GM19438 (cell line): ENCODE measurements around the gene POLE.
A peak's percentile ranks its signal among the peaks of the same experiment; 100 is the strongest.

Experiments
- ATAC-seq: cut with Tn5 transposase; IDR thresholded peaks from one replicate; pipeline ENCODE4 v1.9.1; 2021; ENCODE audit warnings: low read depth; ENCODE audit not compliant: unreplicated experiment

The POLE gene, protein sequence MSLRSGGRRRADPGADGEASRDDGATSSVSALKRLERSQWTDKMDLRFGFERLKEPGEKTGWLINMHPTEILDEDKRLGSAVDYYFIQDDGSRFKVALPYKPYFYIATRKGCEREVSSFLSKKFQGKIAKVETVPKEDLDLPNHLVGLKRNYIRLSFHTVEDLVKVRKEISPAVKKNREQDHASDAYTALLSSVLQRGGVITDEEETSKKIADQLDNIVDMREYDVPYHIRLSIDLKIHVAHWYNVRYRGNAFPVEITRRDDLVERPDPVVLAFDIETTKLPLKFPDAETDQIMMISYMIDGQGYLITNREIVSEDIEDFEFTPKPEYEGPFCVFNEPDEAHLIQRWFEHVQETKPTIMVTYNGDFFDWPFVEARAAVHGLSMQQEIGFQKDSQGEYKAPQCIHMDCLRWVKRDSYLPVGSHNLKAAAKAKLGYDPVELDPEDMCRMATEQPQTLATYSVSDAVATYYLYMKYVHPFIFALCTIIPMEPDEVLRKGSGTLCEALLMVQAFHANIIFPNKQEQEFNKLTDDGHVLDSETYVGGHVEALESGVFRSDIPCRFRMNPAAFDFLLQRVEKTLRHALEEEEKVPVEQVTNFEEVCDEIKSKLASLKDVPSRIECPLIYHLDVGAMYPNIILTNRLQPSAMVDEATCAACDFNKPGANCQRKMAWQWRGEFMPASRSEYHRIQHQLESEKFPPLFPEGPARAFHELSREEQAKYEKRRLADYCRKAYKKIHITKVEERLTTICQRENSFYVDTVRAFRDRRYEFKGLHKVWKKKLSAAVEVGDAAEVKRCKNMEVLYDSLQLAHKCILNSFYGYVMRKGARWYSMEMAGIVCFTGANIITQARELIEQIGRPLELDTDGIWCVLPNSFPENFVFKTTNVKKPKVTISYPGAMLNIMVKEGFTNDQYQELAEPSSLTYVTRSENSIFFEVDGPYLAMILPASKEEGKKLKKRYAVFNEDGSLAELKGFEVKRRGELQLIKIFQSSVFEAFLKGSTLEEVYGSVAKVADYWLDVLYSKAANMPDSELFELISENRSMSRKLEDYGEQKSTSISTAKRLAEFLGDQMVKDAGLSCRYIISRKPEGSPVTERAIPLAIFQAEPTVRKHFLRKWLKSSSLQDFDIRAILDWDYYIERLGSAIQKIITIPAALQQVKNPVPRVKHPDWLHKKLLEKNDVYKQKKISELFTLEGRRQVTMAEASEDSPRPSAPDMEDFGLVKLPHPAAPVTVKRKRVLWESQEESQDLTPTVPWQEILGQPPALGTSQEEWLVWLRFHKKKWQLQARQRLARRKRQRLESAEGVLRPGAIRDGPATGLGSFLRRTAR (N-terminal part only)

DNA sequence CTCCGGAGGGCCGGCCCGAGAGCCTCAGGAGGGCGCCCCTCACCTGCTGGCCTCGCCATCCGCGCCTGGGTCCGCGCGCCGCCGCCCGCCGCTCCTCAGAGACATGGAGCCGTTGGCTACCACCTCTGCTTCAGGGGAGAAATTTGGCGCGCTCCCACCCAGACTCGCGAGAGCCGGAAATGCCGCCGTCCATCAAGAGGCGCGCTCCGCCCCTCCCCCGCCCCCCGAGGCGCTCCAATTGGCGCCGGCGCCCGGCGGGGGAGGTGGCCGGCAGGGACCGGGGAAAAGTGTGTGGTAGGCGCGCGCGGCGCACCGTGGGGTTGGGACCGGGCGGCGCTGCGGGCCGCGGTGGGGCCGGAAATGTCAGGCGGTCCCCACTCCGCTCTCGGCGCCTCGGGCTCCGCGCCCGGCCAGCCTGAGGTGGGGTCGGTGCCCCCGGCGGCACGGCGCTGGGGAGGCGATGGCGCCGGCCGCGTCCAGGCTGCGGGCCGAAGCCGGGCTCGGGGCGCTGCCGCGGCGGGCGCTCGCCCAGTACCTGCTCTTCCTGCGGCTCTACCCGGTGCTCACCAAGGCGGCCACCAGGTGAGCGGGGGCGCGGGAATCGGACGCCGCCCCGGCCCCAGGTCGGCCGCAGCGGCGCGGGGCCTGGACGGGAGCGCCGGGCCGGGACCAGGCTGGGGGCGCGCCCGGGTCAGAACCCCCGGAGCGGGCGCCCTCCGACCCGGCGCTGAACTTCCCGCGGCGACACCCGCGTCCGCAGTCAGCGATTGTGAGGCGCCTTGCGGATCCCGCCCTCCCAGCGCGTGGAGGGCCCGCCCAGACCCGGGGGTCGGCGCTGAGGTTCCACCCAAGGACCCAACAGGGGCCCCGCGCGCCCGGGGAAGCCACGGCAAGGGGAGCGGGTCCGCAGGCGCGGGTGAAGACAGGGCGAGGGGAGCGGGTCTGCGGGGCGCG is at the start of gene POLE, which contains the start of gene PXMP2:
Gene POLE (minus strand): TSS at position 132 of the 954 bp plus-strand sequence. CDS start 27 bp downstream, at position 105.
Gene PXMP2 (plus strand): TSS at position 377 of the 954 bp plus-strand sequence. CDS start 84 bp downstream, at position 461.
- ATAC-seq = peak; percentile 87

DNA sequence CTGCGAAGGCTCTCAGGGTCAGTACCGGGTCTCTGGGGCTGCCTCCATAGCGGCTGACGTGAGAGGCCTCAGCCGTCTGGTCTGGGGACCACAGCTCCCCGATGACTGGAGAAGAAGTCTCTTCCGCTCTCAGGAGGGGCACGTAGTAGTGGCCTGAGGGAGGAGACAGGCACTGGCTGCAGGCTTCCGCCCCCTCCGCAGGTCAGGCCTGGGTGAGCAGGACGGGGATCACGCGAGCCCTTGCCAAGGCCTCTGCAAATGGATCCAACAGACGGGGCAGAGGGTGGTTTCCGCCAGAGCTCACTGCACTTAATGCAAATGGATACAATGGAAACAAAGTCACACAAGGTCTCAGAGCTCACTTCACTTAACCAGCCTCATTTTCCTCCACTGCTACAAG is 49.8 kb upstream of the POLE start:
- ATAC-seq = no peak

DNA sequence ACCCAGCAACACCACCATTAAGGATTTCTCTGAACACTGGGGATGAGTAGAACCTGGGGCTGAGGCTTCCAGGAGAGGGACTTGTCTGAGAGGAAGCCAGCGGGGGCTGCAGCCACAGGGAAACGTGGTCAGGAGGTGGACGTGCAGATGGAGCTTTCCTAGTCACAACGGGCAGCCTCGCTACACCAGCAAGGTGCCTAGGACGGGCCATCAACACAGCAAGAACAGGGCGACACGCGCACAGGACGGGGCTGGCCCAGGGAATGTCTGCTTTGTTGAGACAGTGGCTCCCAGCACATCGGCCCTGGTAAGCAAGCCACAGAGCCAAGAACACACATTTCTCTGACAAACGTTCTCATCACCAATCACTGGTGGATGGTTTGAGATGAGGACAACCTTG is 49.2 kb upstream of the POLE start:
- no peak for ATAC-seq

DNA sequence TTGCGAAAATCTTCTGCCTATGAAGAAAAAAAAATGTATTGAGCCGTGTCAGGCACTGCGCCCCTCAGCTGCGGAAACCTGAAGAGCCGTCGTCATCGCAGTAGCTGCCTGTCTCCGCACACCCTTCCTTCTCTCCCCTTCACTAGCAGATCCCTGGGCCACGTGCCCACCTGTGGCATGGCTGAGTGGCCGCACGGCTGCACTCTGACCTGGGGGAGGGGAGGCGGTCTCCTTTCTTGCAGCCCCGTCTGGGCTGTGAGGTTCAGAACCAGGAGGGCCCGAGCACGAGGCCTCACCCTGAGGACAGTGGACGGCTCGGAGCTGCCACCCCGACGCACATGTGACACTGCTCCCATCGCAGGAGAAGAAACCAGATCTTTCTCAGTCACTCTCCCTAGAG is 48.4 kb upstream of the POLE start:
- ATAC-seq = no peak

DNA sequence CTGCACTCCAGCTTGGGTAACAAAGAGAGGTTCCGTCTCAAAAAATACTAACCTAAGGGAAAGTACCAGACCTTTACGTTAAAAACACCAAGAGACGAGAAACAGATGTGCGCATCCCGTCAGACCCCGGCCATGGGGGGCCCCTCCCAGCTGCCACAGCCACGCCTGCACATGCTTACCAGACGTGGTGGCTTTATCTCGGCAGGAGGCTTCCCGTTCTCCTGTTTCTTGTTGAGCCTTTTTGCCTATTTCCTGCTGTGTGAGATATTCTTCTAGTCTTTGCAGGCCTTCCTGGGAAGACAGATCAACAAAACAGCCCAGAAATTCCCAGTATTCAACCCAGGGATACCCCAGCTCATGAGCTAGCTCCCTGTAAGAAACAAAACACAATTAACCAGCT is 47.1 kb upstream of the POLE start:
- no peak for ATAC-seq

DNA sequence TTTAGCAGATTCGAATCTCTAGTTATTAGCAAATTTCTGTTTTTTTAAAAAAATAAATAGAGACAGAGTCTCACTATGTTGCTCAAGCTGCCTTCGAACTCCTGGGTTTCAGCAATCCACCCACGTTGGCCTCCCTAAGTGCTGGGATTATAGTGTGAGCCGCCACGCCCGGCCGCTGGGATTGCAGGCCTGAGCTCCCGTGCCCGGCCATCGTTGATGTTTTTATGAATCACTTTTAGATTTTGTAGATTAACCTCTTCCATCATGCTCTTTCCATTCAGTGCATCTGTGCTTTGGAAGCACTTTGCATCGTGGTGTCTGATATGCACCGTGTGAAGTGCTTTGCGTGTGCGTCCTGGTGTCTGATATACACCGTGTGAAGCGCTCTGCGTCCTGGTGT is 44.4 kb upstream of the POLE start:
- ATAC-seq = no peak

DNA sequence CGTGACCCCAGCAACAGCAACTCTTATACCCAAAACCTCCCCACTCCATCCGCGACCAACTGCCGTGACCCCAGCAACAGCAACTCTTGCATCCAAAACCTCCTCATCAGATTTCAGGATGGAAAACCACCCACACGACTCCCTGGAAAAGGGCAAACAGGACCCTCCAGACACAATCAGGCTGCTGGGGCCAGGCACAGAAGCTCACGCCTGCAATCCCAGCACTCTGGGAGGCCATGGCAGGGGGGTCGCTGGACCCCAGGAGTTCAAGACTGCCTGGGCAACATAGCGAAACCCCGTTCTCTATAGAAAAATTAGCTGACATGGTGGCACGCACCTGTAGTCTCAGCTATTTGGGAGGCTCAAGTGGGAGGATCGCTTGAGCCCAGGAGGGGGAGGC is 43.2 kb upstream of the POLE start:
- no peak for ATAC-seq

DNA sequence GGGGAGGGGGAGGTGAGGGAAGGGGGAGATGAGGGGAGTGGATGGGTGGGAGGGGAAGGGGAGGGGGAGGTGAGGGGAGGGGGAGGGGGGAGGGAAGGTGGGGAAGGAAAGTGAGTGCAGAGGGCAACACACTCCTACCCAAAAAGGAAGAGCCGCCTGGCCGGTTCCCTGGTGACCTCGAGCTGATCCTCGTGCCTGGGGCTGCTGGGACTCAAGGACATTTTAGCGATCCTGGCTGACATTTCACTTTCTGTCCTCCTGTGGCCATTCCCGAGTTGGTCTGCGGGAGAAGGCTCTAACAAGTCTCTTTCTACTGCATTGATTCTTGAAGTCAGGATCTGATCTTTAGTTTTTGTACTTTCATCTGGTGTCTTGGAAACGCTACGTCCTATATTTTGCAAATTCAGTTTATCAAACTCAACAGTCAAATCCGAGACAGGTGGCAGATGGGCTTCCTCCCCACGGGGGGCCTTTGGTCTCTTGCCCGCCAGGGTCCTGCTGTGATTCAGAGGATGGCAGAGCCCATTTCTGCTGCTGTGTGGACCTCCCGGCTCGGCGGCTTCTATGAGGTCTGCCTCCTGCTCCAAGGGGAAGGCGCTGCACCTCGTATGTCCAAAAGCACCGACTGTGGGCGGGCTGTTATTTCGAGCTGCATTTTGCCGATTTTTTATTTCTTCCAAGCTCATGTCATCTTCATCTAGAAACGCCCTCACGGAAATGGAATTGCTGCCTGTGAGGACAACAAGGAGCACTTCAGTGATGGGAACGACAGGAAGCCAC is 42.6 kb upstream of the POLE start:
- ATAC-seq = no peak

DNA sequence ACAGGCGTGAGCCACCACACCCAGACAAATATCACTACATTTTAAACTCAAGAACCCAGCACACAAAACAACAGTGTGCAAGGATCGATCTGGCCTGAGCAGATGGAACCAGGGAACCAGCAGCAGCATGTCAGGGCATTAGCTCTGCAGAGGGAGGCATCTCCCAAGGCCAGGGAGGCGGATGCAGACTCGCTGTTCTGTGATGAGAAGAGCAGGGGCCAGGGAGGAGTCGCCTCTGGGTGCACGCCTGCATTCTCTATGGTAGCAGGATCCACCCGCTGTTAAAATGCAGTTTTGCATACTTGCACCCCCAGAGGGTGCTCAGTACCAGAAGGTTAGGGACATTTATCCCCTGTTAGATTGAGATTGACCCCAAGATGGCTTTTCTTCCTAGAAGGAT is 41.4 kb upstream of the POLE start:
- ATAC-seq = no peak

DNA sequence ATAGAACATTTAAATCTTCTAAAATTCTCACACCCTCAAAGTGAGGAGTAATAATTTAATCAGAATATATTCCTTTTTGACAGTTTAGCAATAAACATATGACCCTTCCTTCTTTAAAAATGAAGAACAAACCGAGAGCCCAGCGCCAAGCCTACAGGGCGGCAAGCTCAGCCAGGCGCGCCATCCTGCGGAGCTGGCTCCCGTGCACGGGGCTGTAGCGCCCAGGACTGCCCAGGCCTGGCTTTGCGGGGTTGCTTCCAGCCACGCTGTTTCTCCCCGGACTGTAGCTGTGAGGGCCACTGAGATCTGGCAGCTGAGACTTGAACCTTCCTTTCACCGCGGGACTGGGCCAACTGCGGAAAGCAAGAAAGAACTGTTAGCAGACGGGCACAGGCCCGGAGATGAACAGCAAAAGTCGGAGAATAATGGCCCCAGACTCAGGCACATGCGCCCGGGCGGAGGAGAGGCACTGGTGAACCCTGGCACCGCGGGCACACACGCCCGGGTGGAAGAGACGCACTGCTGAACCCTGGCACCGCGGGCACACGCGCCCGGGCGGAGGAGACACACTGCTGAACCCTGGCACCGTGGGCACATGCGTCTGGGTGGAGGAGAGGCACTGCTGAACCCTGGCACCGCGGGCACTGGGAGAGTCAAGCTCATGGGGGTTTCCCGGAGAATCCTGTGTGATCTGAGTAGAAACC is 40.1 kb upstream of the POLE start:
- no peak for ATAC-seq

DNA sequence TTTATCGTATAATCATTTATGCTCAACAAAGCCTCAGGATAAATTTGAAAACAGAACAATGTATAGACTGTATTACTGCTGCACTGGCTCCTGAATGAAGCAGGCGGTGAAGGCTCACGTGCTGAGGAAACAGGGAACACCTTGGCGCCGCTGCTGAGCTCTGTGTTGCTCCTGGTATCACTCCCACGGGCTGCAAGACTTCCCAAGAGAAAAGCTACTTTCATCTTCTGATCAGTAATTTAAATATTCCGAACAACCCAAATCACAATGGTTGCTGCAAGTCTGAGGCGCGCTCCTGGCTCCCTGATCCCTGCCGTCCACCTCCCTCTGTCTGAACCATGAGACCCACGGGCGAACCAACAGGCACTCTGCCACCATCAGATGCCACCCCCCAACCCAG is 39.2 kb upstream of the POLE start:
- no peak for ATAC-seq

DNA sequence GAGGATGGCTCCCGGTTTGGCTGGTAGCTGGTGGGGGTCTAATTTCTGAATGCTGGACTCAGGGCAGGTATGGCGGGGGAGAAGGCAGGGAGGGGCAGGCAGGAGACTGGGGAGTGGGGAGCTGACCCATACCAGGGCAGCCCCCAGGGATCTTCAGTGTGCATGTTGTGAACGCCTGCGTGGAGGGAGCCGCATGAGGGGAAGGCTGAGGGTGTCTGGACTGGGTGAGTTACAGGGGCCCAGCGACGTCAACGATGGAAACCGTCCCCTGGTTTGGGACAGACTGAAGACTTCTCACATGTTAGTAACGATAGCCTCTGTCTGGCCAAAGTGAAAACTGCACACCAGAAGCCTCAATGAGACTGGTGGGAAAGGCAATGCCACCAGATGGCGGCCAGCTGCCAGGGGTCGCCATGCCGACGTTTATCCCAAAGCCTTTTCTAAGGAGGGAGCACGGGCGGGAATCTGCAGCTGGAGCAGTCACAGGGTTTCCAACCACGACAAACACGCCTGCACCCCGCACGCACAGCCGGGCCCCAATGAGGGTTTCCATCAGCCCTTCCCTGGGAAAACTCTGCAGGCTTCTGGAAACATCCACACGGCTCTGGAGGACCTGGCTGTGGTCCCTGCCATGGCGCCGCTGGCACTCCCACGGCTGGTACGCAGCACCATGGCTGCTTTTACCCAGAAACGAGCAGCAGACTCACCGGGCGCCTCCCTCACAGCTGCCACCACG is 37.5 kb upstream of the POLE start:
- ATAC-seq = no peak

DNA sequence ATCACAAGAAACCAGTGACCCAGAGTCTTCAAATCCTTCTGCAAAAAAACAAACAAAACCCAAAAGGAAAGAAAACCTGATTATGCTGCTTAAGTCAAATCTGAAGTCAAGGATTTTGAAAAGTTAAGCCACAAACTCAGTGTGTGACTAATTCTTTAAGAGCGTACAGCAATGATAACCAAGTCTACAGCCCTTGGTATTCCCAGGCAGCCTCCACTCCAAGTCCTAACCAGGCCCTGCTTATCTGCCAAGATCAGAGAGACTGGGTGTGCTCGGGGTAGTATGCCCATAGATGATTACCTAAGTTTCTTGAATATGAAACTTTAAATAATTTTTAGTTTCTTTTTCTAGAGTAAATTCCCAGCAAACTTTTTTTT is 36.6 kb upstream of the POLE start:
- ATAC-seq = no peak

DNA sequence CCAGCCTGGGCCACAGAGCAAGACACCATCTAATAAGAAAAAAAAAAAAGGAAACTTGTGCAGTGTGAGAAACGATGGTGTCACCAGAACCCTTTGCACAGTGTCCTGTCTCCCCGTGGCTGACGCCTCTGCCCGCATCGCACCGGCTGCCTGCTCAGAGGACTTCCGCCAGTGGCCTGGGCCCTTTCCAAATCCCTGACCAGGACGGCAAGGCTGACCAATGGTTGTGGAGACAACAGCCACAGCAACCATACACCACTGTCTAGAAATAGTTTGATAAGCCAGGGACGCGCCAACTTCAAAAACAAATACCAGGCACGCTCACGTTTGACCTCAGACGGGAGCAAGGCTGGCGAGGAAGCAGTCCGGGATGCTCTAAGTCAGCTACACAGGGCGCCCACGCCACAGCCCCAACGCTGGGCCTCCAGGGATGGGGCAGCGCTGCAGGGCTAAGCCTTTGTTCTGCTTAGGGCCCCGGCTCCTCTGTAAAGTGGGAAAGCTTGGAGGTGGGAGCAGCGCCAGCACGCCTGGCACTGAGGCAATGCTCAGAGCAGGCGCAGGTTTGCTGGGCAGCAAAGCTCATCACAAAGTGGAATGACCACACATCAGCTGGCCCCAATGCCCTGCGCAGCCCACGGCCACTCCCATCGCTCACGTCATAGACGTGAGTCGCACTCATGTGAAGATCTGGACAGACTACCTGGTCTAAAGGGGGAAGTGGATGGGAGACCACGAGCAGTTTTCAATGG is 36.0 kb upstream of the POLE start:
- no peak for ATAC-seq

DNA sequence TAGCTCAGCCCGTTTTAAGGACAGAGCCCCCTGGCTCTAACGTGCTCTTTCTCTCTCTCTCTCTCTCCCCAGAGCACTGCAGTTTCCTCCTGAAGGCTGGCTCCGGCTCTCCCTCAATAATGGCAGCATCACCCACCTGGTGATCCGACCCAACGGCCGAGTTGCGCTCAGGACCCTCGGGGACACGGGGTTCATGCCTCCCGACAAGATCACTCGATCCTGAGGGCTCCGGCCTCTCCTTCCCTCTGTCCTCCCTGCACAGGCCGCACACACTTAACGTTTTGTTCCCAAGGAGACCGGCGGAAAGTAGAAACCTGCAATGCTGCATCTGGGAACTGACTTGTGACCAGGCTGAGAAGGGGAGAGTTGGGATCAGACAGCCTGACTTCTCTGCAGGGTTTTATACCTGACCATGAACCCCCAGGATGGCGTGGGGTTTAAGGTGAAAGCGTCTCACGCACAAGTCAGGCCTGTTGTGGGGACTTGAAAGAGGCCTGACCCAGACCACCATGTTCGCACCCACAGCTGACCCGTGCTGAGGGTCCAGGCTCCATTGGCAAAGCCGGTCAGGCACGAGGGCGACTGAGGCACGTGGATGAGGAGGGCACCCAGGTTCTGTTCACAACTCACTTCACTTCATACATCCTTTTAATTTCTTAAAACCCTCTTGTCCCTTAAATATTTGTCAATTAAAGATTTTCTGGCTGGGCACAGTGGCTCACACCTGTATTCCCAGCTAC is 33.6 kb upstream of the POLE start:
- ATAC-seq = no peak

DNA sequence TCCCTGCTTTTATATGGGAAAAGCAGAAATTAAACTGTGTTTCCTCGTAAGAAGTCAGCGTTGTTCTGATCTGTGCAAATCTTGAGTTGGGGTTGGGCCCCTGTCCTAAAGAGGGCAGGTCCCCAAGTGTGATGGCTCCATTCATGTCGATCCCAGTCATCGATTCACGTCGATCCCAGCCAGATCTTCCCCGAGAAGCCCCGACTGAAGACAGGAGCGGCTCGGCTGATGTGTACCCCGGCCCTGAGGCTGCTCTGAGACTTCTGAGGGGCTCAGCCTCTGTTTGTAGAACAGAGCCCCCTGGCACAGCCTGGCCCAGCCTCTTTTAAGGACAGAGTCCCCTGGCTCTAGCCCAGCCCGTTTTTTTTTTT is 32.8 kb upstream of the POLE start:
- ATAC-seq = no peak
